Activated CD4-positive, alpha-beta T cell treated with anti-CD3 and anti-CD28 coated beads, Interleukin-2, amount 50 U/mL, for 1 hour (primary cell): Measurements from ENCODE around the gene AMPD1.

Experiments
- DNase-seq: peaks from one replicate; pipeline ENCODE4 v3.0.0-alpha.2; 2020

The AMPD1 gene

DNA sequence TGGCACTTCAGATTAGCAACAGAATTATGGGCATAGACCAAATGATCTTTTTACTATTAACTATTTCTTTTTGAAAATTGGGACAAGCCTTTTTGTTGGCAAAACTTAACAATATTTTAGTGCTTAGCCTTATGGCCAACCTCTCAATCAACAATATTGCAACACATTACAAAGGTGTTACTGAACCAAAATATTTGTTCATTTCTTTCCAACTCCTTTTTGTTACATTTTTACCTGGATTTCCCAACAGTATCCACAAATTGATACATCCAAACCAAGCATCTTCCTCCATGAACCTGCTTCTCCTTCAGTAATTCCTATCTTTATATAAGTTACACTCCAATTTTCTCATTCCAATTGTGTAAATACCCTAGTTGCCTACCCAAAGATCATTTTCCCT is 1.5 kb upstream of the AMPD1 start:
- no peak for DNase-seq

DNA sequence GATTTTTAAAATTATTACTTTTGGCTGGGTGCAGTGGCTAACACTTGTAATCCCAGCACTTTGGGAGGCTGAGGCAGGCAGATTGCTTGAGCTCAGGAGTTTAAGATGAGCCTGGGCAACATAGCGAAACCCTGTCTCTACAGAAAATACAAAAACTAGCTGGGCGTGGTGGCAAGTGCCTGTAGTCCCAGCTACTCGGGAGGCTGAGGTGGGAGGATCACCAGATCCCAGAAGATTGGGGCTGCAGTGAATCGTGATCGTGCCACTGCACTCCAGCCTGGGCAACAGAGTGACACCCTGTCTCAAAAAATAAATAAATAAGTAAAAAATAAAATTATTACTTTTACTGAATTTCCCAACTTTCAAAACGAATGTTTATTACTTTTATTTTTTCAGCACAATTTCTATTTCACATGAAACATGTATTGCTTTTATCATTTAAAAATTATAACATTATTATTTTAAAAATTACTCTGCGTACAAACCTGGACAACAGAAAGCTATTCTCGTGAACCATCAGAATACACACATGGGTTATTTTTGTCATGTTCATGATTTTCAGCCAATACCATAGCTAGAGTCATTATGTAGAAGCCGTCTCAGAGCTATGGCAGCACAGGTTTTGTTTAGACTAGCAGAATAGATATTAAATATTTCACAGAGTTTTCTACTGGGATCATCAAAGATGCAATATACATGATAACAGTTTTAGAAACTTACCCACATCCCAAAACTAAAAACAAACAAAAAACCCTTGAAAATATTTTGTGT is 621 bp downstream of the AMPD1 start:
- DNase-seq, result no peak

DNA sequence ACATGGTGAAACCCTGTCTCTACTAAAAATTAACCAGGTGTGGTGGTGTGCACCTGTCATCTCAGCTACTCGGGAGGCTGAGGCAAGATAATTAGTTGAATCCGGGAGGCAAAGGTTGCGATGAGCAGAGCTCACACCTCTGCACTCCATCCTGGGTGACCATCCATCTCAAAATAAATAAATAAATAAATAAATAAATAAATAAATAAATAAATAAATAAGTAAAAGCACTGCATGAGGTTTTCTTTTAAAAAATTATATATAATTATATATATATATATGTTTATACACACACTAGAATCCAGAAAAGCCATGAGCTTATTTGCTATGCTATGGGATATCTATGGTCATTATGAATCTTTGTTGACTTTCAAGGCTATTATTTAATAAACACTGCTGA is 2.4 kb downstream of the AMPD1 start:
- no peak for DNase-seq

DNA sequence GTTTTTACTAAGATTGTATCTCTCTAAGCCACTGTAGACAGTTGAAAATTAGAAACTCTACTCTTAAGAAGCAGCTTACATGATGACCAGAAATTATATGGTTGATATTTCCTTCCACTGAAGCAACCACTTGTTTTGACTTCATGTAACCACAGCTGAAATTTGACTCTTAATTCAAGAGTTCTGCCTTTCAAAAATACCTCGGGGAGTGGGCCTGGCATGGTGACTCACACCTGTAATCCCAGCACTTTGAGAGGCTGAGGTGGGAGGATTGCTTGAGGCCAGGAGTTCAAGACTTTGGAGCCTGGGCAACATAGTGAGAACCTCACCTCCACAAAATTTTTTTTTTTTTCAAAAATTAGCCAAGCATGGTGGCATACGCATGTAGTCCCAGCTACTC is 4.3 kb downstream of the AMPD1 start:
- DNase-seq, result no peak

DNA sequence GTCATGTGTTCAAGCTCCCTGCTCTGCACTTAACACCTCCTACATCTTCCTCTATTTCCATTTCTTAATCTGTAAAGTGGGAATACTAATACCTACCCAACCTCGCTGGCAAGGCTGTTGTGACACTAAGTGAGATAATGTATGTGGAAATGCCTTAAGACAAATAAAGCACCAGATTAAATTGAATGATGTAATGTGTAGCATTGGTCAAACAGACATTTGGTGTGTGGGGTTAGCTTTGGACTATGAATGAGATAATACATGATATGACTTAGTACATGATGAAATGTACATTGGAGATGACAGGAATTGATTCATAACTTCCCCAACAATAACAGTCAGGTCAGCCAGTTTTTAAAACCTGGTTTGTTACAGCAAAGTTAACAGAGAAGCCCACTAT is 5.2 kb downstream of the AMPD1 start:
- no peak for DNase-seq

DNA sequence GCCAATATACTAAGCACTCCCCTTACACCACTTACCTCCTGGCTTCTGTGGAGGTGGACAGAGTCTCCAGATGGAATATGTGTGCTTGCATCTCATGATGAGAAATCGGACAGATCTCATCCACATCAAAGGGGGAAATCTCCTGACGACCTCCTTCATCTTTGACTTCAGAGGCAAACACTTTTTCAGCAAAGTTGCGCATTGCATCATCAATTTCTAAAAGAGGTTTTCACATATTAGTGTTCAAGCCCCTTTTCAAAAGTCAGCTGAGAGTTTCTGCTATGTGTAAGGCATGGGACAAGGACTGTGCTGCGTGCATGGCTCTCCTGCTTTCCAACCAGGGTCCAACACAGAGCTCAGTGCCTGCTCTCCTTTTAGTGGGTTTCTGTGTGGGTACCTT is 6.8 kb downstream of the AMPD1 start:
- DNase-seq, result no peak

DNA sequence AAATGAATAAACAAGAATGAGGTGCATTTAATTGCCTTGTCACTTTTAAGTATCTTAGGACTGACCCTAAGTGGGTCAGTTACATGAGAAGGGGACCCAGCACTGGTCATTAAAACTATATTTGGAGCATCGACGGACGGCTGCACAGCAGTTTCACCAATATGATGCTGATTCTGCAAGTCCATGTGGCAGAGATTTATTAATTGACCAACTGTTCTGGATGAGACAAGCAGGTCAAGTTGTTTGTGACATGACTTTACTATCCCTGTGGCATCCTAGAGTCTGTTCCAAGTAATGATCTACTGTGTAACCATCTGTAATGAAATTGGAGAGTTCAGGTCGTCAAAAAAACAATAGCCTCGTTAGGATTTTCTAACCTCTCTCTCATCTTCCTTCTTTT is 9.5 kb downstream of the AMPD1 start:
- DNase-seq, result no peak

DNA sequence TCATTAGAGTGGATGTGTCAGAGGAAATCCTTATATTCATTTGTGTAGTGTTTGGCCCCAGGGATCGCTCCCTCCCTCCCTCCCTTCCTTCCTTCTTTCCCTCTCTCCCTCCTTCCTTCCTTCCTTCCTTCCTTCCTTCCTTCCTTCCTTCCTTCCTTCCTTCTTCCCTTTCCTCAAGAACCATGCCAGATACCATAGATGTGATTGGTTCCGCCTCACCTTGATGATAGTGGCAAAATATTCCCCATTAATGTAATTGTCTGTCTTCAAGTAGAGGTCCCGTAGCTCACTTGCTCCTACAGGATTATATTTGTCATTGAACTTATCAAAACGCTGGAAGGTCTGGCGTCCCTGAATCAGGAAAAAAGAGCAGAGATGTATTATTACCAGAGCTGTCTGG is 17.7 kb downstream of the AMPD1 start:
- no peak for DNase-seq

DNA sequence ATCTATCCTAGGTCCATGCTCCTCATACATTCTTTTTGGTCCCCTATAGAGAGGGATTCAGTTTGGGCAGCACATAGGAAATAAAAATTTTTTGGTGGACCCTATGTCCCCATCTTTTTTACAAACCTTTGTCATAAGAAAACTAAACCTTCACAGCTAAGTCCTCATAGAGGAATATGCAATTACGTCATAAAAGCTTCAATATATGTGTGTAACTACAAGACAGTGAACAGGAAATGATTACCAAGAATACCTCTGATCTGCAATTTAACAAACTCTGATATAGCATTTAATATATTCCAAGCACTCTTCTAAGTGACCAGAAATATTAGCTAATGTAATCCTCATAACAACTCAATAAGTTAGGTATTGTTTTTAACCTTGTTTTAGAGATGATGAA is 19.2 kb downstream of the AMPD1 start:
- DNase-seq, result no peak

DNA sequence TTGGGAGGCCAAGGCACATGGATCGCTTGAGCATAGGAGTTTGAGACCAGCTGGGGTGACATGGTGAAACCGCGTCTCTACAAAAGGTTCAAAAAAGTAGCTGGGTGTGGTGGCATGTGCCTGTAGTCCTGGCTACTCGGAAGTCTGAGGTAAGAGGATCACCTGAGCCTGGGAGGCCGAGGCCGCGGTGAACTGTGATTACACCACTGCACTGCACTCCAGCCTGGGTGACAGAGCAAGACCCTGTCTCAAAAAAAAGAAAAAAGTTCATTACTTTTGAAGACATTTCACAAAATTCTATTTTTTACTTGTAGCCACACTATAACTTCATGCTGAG is 23.4 kb downstream of the AMPD1 start:
- no peak for DNase-seq

DNA sequence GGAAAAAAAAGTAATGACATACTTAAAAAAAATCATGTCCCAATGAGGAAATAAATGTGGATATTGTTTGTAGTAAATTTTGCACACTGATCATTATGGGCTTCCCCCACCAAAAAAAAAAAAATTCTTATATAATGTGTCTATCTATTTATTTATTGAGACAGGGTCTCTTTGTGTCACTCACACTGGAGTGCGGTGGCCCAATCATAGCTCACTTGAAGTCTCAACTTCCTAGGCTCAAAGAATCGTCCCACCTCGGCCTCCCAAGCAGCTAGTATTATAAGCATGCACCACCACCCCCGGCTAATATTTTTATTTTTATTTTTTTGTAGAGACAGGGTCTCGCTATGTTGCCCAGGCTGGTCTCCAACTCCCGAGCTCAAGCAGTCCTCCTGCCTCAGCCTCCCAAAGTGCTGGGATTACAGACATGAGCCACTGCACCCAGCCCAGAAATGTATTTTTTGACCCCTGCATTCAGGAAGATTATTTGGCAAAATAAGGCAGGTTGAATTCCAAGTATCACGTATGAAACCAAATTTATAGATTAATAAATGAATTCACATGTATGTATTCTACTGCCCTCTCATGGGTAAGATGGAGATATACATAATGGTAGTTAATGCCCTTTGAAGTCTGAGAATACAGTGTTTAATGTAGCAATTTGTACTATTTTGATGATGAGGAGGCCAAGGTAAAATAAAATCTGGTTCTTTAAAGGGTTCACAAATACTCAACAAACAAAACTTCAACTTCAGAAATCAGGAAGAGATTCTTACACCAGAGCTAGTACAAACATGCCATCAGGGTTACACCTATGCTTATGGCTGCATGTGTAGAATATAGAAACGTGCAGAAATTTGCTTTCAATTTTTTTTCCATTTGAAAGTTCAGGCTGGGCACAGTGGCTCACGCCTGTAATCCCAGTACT is 24.1 kb downstream of the AMPD1 start:
- no peak for DNase-seq

DNA sequence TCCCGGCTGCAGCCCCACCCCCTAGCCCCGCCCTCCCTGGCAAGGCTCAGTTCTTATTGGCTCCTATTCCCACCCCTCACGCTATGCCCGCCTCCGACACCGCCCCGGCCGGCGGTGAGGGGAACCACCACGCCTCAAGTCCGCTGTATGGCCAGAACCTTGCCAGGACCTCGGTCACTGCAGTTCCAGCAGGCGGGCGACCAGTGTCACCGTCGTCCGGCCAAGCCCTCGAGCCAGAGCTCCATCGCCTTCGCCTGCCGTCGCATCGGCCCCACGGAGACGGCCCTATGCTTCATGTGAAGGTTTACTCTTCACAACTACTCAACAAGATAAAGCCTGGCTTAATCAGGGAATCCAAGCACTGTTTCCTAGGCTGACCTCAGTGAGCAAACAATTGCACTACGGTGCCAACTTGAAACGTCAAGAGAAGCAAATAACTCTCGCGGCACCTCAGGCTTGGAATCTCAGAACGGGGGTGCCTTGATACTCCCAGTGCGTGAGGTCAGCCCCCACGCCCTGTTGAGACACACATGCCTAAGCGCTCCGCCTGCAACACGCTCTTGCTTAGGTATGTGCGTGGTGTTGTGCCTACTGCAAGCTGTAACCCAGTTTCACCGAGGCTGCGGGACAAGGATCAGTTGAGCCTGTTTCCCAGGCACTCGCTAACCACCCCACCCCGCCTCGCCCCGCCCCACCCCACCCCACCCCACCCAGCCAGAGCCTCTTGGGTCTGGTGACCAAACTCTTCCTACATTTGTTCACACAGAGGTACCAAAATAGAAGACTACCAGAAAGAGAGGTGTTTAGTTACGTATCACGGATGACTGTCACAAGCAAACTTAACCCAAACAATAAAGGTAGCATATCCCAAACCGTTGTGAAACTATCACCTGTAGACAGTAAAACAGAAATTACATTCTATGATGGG is 25.0 kb downstream of the AMPD1 start:
- DNase-seq, result peak; percentile 86

DNA sequence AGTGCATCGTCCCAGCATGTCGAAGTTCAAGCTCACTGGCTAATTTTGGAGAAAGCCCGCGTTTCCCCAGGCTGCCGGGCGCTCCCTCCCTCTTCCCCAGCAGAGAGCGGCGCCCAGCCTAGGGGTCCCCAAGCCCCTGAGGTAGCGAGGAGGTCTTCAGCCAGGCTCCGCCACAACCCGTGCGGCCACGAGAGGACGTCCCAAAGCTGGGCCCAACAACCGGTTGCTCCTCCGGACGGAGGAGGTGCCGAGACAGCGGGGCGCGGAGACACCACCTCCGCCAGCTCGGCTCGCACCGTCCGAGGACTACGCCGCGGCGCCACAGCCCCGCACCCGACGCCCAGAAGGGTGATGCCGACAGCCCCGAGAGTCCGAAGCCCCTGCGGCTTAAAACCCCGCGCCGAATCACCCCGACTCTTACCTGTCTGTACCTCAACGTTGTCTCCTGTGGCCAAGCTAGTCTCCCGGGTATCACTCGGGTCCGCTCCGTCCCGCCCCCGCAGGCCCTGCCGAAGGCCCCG is 25.7 kb downstream of the AMPD1 start, which contains the start of gene DENND2C:
TSS of gene DENND2C (minus strand) at position 488 of the 521 bp plus-strand sequence. CDS start 44,065 bp downstream, outside the sequence.
- DNase-seq, result no peak

DNA sequence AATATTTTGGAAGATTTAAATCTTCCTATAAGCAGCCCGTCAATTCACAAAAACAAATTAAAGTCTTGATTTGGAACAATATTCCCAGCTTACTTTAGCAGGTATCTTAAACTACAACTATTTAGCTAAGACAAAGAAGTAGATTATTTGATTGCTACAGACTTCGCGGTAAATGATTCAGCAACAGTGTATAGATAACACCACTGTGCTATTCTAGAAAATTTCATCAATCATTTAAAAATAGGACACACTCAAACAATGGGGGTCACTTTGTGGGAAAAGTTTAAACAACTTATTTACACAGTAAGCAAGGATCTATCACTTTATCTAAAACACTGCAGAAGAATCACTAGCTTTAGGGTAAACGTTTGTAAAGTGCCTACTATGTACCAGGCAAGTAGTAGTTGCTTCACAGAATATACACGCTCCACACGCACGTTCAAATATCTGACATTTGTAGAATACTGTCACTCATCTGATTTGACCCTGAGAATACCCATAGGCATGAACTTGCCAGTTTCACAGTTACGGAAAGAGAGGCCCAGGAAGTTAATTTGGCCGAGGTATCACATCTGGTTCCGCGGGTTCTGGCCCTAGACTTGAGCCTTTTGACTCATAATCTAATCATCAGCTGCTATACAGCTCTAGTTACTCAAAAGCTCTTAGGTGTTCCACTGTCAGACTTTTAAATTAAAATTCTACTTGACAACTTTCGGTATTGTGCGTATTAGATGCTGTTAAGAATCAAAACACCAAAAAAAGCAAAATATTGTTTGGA is 26.4 kb downstream of the AMPD1 start:
- no peak for DNase-seq

DNA sequence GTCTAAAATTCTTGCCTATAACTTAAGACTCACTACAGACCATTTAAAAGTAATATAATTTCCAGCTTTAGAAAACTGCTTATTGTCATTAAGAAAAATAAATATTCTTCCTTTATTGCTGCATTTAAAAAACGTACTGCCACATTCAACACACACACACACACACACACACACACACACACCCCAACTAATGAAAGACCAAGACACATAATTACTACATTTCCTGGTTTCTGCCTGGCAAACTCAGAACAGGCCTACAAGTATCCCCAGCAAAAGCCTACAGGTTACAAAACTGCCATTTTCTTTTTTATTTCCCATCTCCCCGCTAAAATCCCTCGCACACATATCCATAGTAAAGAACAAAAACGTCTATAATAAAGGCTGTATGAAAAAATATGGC is 27.0 kb downstream of the AMPD1 start:
- DNase-seq, result no peak

DNA sequence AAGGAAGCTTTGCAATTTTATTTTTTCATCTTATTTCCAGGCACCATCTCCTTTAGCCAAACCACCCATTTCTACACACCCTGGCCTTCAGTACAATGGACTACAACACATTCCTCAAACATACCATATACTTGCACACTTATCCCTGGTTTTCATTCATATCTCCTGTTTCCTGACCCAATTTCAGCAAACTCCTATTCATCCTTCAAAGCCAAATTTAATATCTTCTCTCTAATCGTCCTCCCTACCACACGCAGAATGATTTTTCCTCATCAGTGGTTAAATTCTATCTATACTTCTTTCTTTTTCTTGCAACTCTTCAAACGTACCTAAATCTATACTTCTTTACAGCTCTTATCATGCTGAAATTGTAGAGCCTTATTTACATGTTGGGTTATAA is 28.4 kb downstream of the AMPD1 start:
- DNase-seq, result no peak

DNA sequence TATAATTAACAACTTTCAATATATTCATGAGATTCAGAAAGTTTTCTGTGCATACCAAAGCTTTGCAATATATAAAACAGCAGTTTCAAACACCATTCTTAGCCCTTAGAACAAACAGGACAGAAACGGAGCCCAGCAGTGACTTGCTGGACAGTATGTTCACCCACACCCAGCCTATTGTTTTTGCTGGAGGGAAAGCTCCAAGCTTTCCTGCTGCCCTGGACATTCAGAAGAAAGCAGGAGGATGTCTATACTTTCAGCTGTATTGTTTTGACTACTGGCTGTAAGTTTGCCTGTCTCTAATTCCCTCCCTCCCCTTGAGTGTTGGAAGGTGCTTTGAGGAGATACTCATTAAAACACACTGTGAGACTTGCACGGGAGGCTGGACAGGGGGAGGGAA is 35.1 kb downstream of the AMPD1 start:
- DNase-seq, result no peak

DNA sequence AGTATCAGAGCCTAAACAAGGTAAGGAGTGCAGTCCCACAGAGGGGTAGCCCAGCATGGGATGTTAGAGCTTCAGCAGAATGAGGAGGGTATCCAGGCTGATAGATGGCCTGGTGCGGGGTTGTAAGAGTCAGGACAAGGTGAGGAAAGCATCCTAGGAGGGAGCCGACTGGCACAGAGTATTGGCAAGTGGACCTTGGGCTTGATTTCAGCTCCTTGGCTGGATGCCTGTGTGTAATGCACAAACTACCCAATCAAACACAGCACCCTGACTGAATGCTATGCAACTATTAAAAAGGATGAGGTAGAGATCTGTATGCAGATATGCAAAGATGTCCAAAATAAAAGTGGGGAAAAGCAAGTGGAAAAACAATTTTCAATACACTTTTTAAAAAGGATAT is 43.5 kb downstream of the AMPD1 start:
- DNase-seq, result no peak

DNA sequence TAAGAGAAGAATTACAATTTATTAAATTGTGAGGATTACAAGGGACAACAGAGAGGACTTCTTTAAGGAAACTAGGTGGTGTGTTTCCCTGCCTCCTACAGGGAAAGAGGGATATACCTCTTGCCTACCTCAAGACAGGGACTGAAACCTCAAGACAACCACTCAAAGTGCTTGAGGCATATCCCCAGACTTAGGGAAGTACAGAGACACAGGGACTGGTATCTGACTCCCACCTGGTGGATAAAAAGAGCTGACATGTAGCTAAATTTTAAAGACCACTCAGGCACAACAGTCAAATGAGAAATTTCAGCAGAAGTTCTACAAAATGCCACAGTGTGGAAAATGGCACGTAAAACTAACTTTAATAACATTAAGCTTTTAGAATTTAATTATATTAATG is 46.8 kb downstream of the AMPD1 start:
- DNase-seq, result no peak

DNA sequence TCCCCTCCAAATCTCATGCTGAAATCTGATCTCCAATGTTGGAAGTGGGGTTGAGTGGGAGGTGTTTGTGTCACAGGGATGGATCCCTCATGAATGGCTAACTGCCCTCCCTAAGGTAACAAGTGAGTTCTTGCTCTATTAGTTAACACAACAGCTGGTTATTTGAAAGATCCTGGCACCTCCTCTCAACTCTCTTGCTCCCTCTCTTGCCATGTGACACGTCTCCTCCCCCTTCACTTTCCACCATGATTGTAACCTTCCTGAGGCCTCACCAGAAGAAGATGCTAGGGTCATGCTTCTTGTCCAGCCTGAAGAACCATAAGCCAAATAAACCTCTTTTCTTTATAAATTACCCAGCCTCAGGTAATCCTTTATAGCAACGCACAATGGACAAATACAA is 54.0 kb downstream of the AMPD1 start:
- no peak for DNase-seq

DNA sequence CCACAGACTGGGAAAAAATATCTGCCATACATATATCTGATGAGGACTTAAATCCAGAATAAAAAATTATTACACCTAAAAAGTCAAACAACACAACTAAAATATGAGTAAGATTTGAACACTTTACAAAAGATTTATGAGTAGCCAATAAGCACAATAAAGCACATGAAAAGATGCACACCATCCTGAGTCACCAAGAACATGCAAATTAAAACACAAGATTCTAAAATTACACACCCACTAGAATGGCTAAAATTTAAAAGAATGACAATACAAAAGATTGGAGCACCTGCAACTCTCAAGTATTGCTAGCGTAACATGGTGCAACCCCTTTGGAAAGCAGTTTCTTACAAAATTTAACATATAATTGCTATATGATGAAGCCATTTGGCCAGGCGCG is 56.4 kb downstream of the AMPD1 start:
- no peak for DNase-seq

DNA sequence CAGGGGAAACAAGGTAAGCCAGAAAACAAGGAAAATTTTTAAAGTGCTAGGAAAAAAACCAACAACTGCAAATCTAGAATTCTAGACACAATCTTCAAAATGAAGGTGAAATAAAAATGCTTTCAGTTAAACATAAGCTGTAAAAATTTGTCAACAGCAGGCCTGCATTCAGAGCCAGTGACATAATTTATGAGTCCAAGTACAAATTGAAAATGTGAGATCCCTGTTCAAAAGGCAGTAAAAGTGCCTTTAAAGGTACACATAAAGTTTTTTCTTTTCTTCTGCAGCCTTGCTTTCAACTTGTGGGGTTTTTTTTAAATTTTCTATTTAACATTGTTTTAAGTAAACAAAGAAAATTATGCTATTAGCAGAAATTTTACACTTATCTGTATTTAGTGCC is 62.9 kb downstream of the AMPD1 start:
- DNase-seq, result no peak
